Erythroblast (primary cell): Measurements from ENCODE around the gene HSD3B7.

ENCODE experiments used
- GATA1 ChIP-seq: IDR thresholded peaks from 2 replicates; pipeline ENCODE4 v1.6.1; 2011; ENCODE audit warnings: low read depth, mild to moderate bottlenecking, control low read depth, low read length, moderate library complexity
- POLR2A ChIP-seq: IDR thresholded peaks from 2 replicates; pipeline ENCODE4 v1.6.1; 2011; ENCODE audit warnings: mild to moderate bottlenecking, low read length

DNA sequence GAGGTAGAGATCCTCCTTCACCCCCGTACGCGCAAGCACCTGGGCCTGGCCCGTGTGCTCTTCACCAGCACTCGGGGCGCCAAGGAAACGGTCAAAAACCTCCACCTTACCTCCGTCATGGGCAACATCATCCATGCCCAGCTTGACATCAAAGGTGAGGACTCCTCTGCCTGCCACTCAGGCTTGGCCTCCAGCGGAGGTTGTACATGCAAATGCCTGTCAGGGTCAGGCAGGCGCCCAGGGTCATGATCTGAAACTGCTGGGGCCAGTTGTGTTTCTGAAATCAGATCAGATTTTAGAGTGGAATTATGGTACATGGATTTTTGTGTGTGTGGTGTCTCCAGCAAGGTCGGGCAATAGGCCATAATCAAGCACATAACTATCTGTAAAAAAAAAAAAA, 23.6 kb upstream of the HSD3B7 start:
- TF ChIP-seq POLR2A (no peak), GATA1 (no peak)
